Dermis lymphatic vessel endothelial cell (primary cell): ENCODE measurements around the gene TLK1. TPM values are rescaled to one million over a fixed set of nuclear protein-coding genes. Genes with fewer than 3 reads are reported as not detected.

Experiments
- total RNA-seq: library from RNA; depleted of rRNA; stranded (reverse); fragments of >200 nt; gene quantifications from 2 replicates; pipeline ENCODE4 v1.2.1, GENCODE V29; 2014

The TLK1 gene
- 16.9 and 17.1 TPM in 2 replicates for total RNA-seq

GRCh38 chr2:171160119-171160955 lies at the start of gene TLK1:
TLK1 (minus strand) TSS chr2:171160893; CDS start chr2:171160428, 465 bp downstream.

Other genes with a start within 250 kb of the TLK1 start
- gene GORASP2, start 231.6 kb downstream of the TLK1 start, total RNA-seq: 23.5 and 28.4 TPM in 2 replicates